Liver (tissue), 3 donors: Measurements from ENCODE around the gene CHTF18.

ENCODE experiments used
- CTCF ChIP-seq: fragments of 150-350 bp; IDR thresholded peaks from 2 replicates; pipeline ENCODE4 v1.5.1; 2017; ENCODE audit warnings: improper control_type of control experiment, low read depth, low read length; ENCODE audit not compliant: missing input control
- FOXA2 ChIP-seq: IDR thresholded peaks from 2 replicates; pipeline ENCODE4 v1.6.1; 2016; ENCODE audit warnings: antibody characterized with exemption
- GABPA ChIP-seq, 2 donors: IDR thresholded peaks in 1 of 2; conservative IDR thresholded peaks in 1 of 2; 2 replicates each; pipeline ENCODE4 v1.6.1; 2016; ENCODE audit warnings: antibody characterized with exemption in 2 of 2, mild to moderate bottlenecking in 1 of 2, moderate library complexity in 1 of 2
- RAD21 ChIP-seq, 2 donors: IDR thresholded peaks; 2 replicates each; pipeline ENCODE4 v1.6.1; 2016; ENCODE audit warnings: antibody characterized with exemption in 2 of 2, mild to moderate bottlenecking in 2 of 2
- RXRA ChIP-seq, 2 donors: IDR thresholded peaks; 2 replicates each; pipeline ENCODE4 v1.6.1; 2017 to 2018; ENCODE audit warnings: antibody characterized with exemption in 2 of 2, mild to moderate bottlenecking in 1 of 2
- TAF1 ChIP-seq: conservative IDR thresholded peaks from 2 replicates; pipeline ENCODE4 v1.6.1; 2016; ENCODE audit warnings: antibody characterized with exemption, mild to moderate bottlenecking
- donor health status: healthy.
- donor health status: healthy.

GRCh38 chr16:839643-840408 is 51.4 kb downstream of the CHTF18 start:
- TF ChIP-seq TAF1 (no peak), CTCF (no peak), RAD21 (IDR thresholded peaks at IDR 0.05) (no peak), GABPA (IDR thresholded peaks at IDR 0.05 in 1 of 2, conservative IDR thresholded peaks at IDR 0.05 in 1 of 2) (no peak), FOXA2 (no peak), RXRA (IDR thresholded peaks at IDR 0.05) (no peak)
